Mesendoderm (in vitro differentiated cells): Measurements from ENCODE around the gene CCDC9B.

Experiments used
- DNase-seq: peaks from one replicate; pipeline ENCODE4 v3.0.0; 2013
- H2AK5ac ChIP-seq: 2 replicates; pipeline ENCODE4 v1.6.1; 2013; ENCODE audit warnings: low read length, inconsistent platforms
- H2BK120ac ChIP-seq: 2 replicates; pipeline ENCODE4 v1.6.1; 2013; ENCODE audit warnings: low read depth, mild to moderate bottlenecking, low read length, moderate library complexity, mixed read lengths
- H2BK15ac ChIP-seq: replicated peaks from 2 replicates; pipeline ENCODE4 v1.6.1; 2013; ENCODE audit warnings: low read depth, mild to moderate bottlenecking, moderate library complexity
- H2BK5ac ChIP-seq: 2 replicates; pipeline ENCODE4 v1.6.1; 2013; ENCODE audit warnings: low read length, inconsistent platforms
- H3K18ac ChIP-seq: 2 replicates; pipeline ENCODE4 v1.6.1; 2013; ENCODE audit warnings: mild to moderate bottlenecking, low read length, mixed read lengths
- H3K23ac ChIP-seq: one replicate; pipeline ENCODE4 v1.6.1; 2013; ENCODE audit warnings: low read length
- H3K27ac ChIP-seq: 2 replicates; pipeline ENCODE4 v1.5.1; 2013; ENCODE audit warnings: low read depth, mild to moderate bottlenecking, inconsistent platforms, low read length, moderate library complexity
- H3K27me3 ChIP-seq: 2 replicates; pipeline ENCODE4 v1.6.1; 2013; ENCODE audit warnings: low read length, control low read depth, mild to moderate bottlenecking, inconsistent platforms; ENCODE audit not compliant: insufficient read depth, poor library complexity
- H3K36me3 ChIP-seq: 2 replicates; pipeline ENCODE4 v1.6.1; 2013; ENCODE audit warnings: low read length, inconsistent platforms; ENCODE audit not compliant: control insufficient read depth, insufficient read depth
- H3K4ac ChIP-seq: one replicate; pipeline ENCODE4 v1.6.1; 2013; ENCODE audit warnings: low read depth, mild to moderate bottlenecking, low read length, moderate library complexity
- H3K4me1 ChIP-seq: 2 replicates; pipeline ENCODE4 v1.6.1; 2013; ENCODE audit warnings: low read depth, low read length, inconsistent platforms; ENCODE audit not compliant: control insufficient read depth
- H3K4me2 ChIP-seq: 2 replicates; pipeline ENCODE4 v1.6.1; 2013; ENCODE audit warnings: low read length
- H3K4me3 ChIP-seq: 2 replicates; pipeline ENCODE4 v1.5.1; 2013; ENCODE audit warnings: mild to moderate bottlenecking, low read length
- H3K56ac ChIP-seq: one replicate; pipeline ENCODE4 v1.6.1; 2013; ENCODE audit warnings: low read length
- H3K79me1 ChIP-seq: 2 replicates; pipeline ENCODE4 v1.6.1; 2013; ENCODE audit warnings: low read length, inconsistent platforms
- H3K79me2 ChIP-seq: 2 replicates; pipeline ENCODE4 v1.6.1; 2013; ENCODE audit warnings: mild to moderate bottlenecking, low read length; ENCODE audit not compliant: control insufficient read depth, insufficient read depth
- H3K9ac ChIP-seq: 2 replicates; pipeline ENCODE4 v1.6.1; 2013; ENCODE audit warnings: low read length, inconsistent platforms
- H4K5ac ChIP-seq: one replicate; pipeline ENCODE4 v1.6.1; 2013; ENCODE audit warnings: low read length
- H4K8ac ChIP-seq: one replicate; pipeline ENCODE4 v1.6.1; 2013; ENCODE audit warnings: low read depth, mild to moderate bottlenecking, control low read depth, low read length, moderate library complexity
- WGBS: extraction: QIAGEN DNeasy Blood & Tissue Kit; methylation state at CpG from one replicate; pipeline ENCODE4 v1.1.7; 2013; ENCODE audit warnings: low lambda C conversion rate, missing lambda C conversion rate; ENCODE audit not compliant: insufficient coverage; ENCODE audit errors: extremely low coverage; 5-methylcytosine and 5-hydroxymethylcytosine counted together

Gene CCDC9B

DNA sequence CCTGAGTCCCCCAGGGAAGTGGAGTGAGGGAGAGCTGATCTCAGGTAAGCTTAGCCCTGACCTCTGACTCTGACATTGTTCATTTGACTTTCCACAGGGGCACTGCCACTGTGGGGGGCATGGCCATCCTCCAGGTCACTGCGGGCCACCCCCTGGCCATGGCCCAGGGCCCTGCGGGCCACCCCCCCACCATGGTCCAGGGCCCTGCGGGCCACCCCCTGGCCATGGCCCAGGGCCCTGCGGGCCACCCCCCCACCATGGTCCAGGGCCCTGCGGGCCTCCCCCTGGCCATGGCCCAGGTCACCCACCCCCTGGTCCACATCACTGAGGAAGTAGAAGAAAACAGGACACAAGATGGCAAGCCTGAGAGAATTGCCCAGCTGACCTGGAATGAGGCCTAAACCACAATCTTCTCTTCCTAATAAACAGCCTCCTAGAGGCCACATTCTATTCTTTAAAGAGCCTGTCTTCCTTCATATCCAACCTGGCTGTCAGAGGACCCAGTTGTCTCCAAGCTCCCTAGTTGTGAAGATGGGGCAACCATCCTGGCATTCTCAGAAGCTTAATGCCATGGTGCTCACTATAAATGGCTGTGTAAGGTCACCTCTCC is 15.3 kb upstream of the CCDC9B start:
- Histone ChIP-seq H2BK5ac (no peak overlapping the region), H2BK120ac (no peak overlapping the region), H3K4me3 (no peak overlapping the region), H3K36me3 (no peaks in the 10 kb centered on the region), H3K56ac (no peak overlapping the region), H3K79me1 (no peaks in the 10 kb centered on the region), H3K27ac (no peak overlapping the region), H2AK5ac (no peak overlapping the region), H4K5ac (no peak overlapping the region), H3K4me2 (no peak overlapping the region), H3K4me1 (peaks cover 8% of the 10 kb centered on the region), H2BK15ac (no peak overlapping the region), H3K27me3 (no peaks in the 10 kb centered on the region), H3K4ac (no peak overlapping the region), H3K79me2 (no peaks in the 10 kb centered on the region), H3K9ac (no peak overlapping the region), H3K23ac (no peak overlapping the region), H4K8ac (no peak overlapping the region), H3K18ac (no peak overlapping the region)
- no peak for DNase-seq
- WGBS = no CpG with 5 or more reads among the region's 5 CpGs

DNA sequence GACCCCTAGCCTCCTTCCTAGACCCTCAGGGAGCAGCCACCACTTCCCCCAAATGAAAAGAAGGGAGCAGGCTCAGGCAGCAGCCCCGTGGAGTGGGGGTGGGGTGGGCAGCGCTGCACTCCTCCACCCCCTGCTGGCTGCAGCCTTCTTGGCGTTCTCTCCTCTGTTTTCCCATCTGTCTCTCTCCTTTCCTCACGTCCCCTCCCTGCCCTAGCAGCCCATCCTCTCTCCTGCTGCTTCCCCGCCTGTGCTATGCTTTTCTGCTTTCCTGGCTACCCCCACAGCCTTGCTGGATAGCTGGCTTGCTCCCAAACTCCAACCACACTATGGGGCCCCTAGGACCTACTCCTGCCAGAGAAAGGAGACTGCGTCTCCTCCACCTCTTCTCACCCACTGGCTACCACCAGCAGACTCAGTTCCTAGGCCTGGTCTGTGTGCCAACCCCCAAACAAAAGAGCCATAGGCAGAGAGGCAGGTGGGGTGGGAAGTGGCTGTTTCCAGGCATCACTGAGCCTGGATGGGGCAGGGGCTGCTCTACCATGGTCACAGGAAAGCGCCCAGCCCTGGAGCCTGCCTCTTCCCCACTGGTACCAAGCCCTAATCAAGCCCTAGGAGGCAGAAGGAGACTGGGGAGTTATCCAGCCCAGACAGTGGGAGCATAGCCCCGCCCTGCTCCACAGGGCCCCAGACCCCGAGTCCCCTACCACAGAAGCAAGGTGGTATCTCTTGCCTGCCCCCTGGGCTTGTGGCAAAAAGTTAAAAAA is 13.9 kb upstream of the CCDC9B start:
- no peaks in the 10 kb centered on the region for H3K27me3 ChIP-seq
- H3K79me2 ChIP-seq = no peaks in the 10 kb centered on the region
- H3K4me3 ChIP-seq = no peak overlapping the region
- no peak overlapping the region for H3K4me2 ChIP-seq
- H2BK120ac ChIP-seq = no peak overlapping the region
- H4K5ac ChIP-seq = no peak overlapping the region
- H2AK5ac ChIP-seq = no peak overlapping the region
- H2BK15ac ChIP-seq = no peak overlapping the region
- WGBS = no CpG with 5 or more reads among the region's 9 CpGs
- peaks cover 8% of the 10 kb centered on the region for H3K4me1 ChIP-seq
- H3K36me3 ChIP-seq = no peaks in the 10 kb centered on the region
- no peak overlapping the region for H4K8ac ChIP-seq
- no peak overlapping the region for H3K56ac ChIP-seq
- DNase-seq = peak; percentile 60
- H3K27ac ChIP-seq = no peak overlapping the region
- H3K23ac ChIP-seq = no peak overlapping the region
- no peak overlapping the region for H3K9ac ChIP-seq
- no peak overlapping the region for H2BK5ac ChIP-seq
- no peak overlapping the region for H3K4ac ChIP-seq
- no peak overlapping the region for H3K18ac ChIP-seq
- no peaks in the 10 kb centered on the region for H3K79me1 ChIP-seq

DNA sequence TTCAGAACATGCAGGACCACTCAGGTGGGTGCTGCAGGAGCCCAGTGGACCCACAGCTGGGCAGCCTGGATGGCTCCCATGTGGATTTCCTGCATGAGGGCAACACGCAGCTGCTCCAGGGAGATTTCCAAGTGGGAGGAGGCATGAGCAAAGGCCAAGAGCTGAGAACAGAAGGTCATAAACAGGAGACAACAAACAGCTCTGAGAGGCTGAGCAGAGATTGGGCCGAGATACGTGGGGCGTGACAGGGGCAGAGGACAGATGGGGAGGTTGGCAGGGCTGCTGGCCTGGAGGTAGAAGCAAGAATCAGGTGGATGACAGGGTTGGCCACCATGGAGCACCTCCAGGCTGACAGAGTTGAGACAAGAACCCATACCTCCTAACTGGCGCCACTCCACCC is 13.0 kb upstream of the CCDC9B start:
- no peaks in the 10 kb centered on the region for H3K79me2 ChIP-seq
- H3K27ac ChIP-seq = no peak overlapping the region
- H3K4me1 ChIP-seq = peaks cover 6% of the 10 kb centered on the region
- no peak overlapping the region for H3K4me3 ChIP-seq
- no peak overlapping the region for H3K9ac ChIP-seq
- no peak for DNase-seq
- no peak overlapping the region for H3K23ac ChIP-seq
- no peak overlapping the region for H2BK15ac ChIP-seq
- no peak overlapping the region for H4K5ac ChIP-seq
- no peak overlapping the region for H2AK5ac ChIP-seq
- no peak overlapping the region for H3K4ac ChIP-seq
- no peaks in the 10 kb centered on the region for H3K36me3 ChIP-seq
- H2BK5ac ChIP-seq = no peak overlapping the region
- no peaks in the 10 kb centered on the region for H3K79me1 ChIP-seq
- H4K8ac ChIP-seq = no peak overlapping the region
- H3K18ac ChIP-seq = no peak overlapping the region
- WGBS = no CpG with 5 or more reads among the region's 5 CpGs
- H3K4me2 ChIP-seq = no peak overlapping the region
- no peak overlapping the region for H2BK120ac ChIP-seq
- no peaks in the 10 kb centered on the region for H3K27me3 ChIP-seq
- no peak overlapping the region for H3K56ac ChIP-seq

DNA sequence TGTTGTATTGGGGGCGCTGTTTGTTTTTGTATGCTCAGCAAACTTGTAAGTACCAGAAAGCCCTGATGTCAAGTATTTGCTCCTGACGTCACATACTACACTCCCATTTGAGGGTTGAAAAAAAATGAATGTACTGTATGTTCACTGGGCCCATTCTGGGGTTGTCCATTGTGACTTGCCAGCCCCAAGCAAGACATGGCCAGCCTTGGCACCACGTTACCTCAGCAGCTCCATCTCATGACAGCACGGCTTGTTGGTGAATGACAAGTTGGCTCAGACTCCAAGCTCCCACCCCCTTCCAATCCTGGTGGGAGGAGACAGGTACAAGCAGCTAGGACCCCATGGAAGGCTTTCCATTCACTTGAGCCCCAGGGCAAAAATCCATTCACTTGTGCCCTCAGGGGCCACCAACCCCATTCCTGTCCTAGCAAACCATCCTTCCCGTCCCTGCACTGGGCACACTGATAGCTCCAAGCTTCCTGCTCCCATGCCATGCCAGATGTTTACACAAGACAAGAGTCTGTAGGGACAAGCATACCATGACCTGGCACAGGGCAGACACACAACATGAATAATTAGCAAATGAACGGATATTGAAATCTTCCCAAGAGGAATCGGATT is 11.7 kb upstream of the CCDC9B start:
- no peak overlapping the region for H3K23ac ChIP-seq
- H3K27me3 ChIP-seq = no peaks in the 10 kb centered on the region
- H3K4ac ChIP-seq = no peak overlapping the region
- no peak overlapping the region for H3K56ac ChIP-seq
- no CpG with 5 or more reads among the region's 7 CpGs for WGBS
- DNase-seq = no peak
- H3K4me2 ChIP-seq = no peak overlapping the region
- no peak overlapping the region for H3K9ac ChIP-seq
- no peak overlapping the region for H3K27ac ChIP-seq
- H2AK5ac ChIP-seq = no peak overlapping the region
- H3K79me1 ChIP-seq = no peaks in the 10 kb centered on the region
- H2BK15ac ChIP-seq = no peak overlapping the region
- H3K18ac ChIP-seq = no peak overlapping the region
- H2BK120ac ChIP-seq = no peak overlapping the region
- H2BK5ac ChIP-seq = no peak overlapping the region
- H4K8ac ChIP-seq = no peak overlapping the region
- H4K5ac ChIP-seq = no peak overlapping the region
- no peaks in the 10 kb centered on the region for H3K36me3 ChIP-seq
- peaks cover 5% of the 10 kb centered on the region for H3K4me1 ChIP-seq
- H3K4me3 ChIP-seq = no peak overlapping the region
- no peaks in the 10 kb centered on the region for H3K79me2 ChIP-seq

DNA sequence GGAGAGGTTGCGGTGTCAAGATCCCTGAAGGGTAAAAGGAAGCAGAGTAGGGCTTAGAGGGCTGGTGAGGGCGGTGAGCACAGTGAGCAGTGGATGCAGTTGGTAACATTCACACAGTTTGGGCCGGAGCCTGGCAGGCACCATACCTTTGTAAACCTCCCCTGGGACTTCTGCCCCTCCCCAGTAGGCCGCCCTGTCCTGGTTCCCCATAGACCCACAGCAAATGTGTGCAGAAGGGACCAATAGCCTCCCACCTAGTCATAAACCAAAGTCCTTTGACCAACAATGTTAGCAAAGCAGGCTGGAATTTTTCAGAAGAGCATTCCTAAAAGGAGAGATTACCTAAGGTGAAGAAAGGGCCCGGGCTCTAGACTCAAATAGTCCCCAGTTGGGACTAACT is 8.4 kb upstream of the CCDC9B start:
- no peak overlapping the region for H3K9ac ChIP-seq
- H4K5ac ChIP-seq = no peak overlapping the region
- no peak for DNase-seq
- no peak overlapping the region for H3K4ac ChIP-seq
- no peak overlapping the region for H4K8ac ChIP-seq
- H2BK15ac ChIP-seq = no peak overlapping the region
- no peak overlapping the region for H3K18ac ChIP-seq
- H2BK120ac ChIP-seq = no peak overlapping the region
- no peak overlapping the region for H2BK5ac ChIP-seq
- WGBS = no CpG with 5 or more reads among the region's 5 CpGs
- H3K4me1 ChIP-seq = peaks cover 2% of the 10 kb centered on the region
- H3K79me1 ChIP-seq = no peaks in the 10 kb centered on the region
- no peak overlapping the region for H3K4me3 ChIP-seq
- H3K23ac ChIP-seq = no peak overlapping the region
- H2AK5ac ChIP-seq = no peak overlapping the region
- H3K27me3 ChIP-seq = no peaks in the 10 kb centered on the region
- no peak overlapping the region for H3K56ac ChIP-seq
- no peak overlapping the region for H3K27ac ChIP-seq
- H3K79me2 ChIP-seq = no peaks in the 10 kb centered on the region
- H3K4me2 ChIP-seq = no peak overlapping the region
- H3K36me3 ChIP-seq = no peaks in the 10 kb centered on the region
